NCI-H446 treated with DMSO at 0.1 percent for 48 hours (cell line): ENCODE results near the gene PIKFYVE.
"Not testable (repeated sequence)": the region's sequence is repeated elsewhere in the genome, so short reads cannot be mapped to it uniquely, and the experiment has no call there.

Experiments
- DNase-seq: peaks from one replicate; lab custom pipeline; 2025; lab: John Stamatoyannopoulos, UW

The PIKFYVE gene

DNA sequence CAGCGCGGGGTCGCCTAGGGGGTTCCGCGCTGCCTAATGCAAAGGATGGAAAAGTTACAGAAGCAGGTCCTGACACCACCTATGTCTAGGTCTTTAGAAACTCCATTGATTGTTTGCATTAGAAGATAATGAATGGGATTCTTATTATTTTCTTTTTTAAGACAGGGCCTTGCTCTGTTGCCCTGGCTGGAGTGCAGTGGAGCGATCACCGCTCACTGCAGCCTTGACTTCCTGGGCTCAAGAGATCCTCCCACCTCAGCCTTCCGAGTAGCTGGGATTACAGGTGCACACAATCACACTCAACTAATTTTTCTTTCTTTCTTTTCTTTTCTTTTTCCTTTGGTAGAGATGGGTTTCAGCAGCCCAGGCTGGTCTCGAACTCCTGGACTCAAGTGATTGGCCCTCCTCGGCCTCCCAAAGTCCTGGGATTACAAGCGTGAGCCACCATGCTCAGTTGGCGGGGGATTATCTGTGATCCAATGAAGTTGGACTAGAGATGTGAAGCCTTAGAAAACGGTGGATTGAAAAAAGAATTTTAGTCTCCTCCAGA is 10.4 kb upstream of the PIKFYVE start:
- no peak for DNase-seq

DNA sequence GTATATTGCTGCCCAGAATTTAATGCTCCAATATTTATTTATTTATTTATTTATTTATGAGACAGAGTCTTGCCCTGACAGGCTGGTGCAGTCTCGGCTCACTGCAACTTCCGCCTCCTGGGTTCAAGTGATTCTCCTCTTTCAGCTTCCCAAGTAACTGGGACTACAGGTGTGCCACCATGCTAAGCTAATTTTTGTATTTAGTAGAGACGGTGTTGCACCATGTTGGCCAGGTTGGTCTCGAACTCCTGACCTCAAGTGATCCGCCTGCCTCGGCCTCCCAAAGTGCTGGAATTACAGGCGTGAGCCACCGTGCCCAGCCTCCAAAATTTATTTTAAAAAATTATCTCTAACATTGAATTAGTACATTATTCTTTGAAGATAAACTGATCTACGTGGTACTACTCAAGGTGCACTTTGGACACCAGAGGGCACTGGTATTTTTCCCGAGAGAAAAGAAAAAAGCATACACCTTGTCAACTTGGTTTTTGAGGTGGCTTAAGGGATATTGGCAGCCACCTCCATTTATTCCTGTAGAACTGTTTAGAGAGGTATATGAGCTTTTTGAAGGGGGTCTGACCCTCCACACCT is 9.8 kb upstream of the PIKFYVE start:
- DNase-seq: no peak

DNA sequence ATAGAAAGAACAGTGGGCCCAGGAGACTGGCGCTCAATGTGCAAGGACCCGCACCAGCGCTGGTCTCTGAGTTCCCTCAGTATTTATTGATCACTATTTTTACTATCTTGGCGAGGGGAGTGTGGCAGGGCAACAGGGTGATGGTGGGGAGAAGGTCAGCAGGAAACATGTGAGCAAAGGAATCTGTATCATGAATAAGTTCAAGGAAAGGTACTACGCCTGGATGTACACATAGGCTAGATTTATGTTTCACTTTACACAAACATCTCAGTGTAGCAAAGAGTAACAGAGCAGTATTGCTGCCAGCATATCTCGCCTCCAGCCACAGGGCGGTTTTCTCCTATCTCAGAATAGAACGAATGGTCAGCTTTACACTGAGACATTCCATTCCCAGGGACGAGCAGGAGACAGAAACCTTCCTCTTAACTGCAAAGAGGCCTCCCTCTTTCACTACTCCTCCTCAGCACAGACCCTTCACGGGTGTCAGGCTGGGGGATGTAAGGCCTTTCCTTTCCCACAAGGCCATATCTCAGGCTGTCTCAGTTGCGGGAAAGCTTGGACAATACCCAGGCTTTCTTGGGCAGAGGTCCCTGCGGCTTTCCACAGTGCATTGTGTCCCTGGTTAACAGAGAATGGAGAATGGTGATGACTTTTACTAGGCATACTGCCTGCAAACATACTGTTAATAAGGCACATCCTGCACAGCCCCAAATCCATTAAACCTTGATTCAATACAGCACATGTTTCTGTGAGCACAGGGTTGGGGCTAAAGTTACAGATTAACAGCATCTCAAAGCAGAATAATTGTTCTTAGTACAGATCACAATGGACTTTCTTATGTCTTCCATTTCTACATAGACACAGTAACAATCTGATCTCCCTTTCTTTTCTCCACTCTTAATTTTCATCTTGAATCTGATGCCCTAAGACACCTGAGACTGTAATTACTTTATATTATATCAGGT is 8.9 kb upstream of the PIKFYVE start:
- DNase-seq: not testable (repeated sequence)

DNA sequence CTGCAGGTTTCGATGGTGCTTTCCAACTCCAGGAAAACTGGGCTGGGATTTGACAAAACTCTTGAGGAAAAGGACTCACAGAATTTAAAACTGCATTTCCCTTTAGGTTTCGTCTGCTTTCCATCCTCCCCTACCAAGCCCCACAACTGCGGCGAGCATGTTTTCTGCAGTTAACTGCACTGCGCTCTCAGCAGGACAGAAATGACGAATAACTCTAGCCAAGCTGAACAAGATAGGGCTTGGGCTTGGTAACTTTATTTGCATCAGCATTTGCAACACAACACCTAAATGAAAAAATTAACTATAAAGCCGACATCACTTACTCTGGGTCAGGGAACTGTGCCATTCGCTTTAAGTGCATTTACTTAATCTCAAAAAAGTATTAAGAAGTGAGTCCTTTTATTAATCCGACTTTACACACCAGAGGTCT is 669 bp upstream of the PIKFYVE start:
- peak; percentile 1 for DNase-seq

DNA sequence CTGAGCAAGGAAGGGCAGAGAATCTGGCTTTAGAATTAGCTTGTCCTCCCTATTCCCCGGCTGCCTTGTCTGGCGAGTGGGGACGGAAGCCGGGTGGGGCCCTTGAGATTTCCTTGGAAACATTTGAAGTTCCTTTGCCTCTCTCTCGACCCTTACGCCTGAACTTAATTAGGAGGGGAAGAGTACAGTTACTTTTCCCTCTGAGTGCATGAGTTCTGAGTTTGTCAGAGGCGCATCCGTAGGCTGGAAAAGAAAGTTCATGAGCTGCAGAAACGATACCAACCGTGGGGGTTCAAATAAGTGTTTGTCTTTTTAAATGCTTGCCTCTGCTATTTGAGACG is 468 bp downstream of the PIKFYVE start:
- no peak for DNase-seq

DNA sequence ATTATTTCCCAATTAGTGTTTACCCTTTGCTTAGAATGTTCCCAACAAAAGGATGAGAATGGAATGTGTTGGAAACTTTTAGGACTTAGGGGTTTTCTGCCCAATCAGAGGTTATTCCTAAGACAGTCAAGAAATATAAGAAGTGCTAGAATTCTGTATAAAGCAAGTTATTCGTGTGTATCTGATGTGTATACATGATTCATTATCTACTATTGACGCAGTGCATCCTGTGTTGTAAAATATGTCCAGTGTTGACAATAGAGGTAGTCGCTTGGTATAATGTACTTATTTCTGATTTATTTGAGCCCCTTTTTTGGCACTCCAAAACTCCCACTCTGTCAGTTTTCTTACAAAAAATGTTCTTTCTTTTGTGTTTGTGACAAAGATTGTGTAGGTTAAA is 881 bp downstream of the PIKFYVE start:
- no peak for DNase-seq

DNA sequence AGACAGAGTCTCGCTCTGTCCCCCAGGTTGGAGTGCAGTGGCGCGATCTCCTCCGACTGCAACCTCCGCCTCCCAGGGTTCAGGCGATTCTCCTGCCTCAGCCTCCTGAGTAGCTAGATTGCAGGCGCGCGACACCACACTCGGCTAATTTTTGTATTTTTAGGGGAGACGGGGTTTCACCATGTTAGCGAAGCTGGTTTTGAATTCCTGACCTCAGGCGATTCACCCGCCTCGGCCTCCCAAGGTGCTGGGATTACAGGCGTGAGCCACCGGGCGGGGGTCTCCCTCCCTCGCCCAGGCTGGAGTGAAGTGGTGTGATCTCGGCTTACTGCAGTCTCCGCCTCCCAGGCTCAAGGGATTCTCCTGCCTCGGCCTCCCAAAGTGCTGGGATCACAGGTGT is 1.5 kb downstream of the PIKFYVE start:
- not testable (repeated sequence) for DNase-seq

DNA sequence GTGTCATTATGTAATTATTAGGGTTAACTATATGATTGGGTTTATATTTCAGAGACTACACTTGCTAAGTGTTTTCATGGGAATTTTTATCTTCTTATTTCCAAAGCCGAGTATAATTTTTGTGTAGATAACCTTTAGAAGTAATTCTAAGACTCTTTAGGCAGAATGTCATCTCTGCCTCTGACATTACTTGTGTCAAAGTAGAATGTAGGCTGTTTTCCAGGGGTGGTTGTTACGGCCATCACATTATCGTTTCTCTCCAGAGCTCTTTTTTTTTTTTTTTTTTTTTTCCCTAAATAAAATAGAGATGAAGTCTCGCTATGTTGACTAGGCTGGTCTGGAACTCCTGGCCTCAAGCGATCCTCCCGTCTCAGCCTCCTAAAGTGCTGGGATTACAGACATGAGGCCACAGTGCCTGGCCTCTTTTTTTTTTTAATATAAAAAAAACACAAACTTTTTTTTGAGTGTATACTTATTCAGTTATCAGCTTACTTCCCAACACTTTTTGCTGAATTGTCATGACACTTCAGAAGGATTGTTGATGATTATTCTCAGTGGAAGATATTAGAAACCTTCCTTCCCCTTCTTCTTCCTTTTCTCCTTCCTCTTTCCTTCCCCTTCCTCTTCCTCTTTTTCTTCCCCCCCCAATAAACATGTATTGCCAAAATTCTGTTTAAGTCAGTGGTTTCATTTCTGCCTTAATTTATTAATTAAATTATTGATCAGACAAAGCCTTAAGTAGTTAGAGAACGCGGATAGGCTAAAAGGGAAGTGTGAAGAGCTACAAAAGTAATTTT is 2.3 kb downstream of the PIKFYVE start:
- no peak for DNase-seq

DNA sequence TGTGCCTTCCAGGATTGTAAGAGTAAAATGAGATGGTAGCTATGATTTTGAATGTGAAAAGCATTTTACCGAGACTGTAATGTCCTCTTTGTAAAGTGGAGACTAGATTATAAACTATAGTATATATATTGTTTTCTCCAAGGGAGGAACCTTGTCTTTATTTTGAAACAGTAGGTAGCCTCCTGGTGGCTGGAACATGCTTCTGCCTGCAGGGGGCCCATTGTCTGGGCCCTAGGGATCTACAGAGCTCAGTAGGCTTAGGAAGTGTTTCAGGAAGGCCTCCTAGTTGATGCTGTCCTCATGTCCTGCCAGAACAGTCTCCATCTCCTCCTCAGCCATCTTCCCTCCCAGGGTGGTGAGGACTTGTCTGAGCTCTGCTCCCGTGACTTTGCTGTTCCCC is 3.0 kb downstream of the PIKFYVE start:
- no peak for DNase-seq

DNA sequence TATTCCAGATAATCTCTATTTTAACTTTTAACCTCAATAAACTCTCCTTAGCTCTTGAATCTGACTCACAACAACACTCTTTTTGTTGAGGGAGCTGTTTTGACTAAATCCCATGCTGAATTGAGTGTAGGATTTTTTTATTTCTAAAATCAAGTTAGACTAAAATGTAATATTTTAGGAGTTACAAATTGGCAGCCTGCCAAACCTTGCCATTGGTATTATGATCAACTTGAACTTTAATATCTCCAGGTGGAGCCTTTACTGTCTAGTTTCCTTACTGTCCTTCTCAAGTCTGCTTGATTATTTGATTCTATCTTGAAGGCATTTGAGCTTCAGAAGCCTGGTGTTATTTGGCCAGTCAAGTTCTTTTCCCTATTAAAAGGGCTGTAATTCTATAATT is 8.7 kb downstream of the PIKFYVE start:
- no peak for DNase-seq

DNA sequence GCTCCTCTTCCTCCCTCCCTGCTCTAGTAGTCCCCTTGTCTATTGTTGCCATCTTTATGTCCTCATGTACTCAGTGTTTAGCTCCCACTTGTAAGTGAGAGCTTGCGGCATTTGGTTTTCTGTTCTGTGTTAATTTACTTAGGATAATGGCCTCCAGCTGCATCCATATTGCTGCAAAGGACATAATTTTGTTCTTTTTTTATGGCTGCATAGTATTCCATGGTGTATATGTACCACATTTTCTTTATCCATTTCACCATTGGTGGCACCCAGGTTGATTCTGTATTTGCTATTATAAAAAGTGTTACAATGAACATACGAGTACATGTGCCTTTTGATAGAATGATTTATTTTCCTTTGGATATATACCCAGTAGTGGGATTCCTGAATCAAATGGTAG is 12.5 kb downstream of the PIKFYVE start:
- no peak for DNase-seq

DNA sequence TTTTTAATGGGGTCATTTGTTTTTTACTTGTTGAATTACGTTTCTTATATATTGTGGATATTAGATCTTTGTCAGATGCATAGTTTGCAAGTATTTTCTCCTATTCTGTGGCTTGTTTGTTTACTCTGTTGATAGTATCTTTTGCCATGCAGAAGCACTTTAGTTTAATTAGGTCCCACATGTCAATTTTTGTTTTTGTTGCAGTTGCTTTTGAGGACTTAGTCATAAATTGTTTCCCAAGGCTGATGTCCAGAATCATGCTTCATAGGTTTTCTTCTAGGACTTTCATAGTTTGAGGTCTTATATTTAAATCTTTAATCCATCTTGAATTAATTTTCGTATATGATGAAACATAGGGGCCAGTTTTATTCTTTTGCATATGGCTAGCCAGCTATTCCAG is 13.2 kb downstream of the PIKFYVE start:
- DNase-seq: no peak

DNA sequence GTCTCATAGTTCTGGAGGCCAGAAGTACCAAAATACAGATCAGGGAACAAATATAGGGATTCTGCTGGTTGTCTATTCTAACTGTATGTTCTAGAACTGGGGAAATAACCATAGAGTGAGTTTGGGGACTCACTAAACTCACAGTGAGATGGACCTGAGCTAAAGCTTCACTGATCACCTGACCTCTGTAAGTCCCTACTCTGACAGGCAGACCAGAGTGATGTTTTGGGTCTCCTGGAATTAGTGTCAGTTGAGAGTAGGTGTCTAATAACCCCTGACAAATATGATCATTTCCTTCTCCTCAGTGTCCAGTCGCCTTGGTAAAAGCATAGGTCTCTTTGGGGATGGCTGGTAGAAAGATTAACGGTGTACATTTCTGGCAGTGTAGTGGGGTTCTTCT is 14.2 kb downstream of the PIKFYVE start:
- no peak for DNase-seq

DNA sequence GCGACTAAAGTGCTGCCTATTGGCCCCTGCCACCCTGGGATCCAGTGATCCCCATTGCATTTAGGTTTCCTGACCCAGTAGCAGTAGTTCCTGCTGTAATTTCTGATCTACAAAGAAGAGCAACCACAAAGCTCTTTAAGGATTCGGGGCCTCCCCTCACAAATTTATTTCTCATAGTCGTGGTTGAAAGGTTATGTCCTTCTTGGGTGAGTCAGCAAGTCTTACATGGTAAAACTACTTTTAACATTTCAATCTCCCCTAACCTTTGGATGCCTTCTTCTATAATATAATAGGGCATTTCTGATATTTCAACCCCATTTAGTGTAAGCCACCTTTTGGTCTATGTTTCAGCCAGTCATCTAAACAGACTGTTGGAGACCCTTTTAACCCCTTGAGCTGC is 14.9 kb downstream of the PIKFYVE start:
- DNase-seq: no peak

DNA sequence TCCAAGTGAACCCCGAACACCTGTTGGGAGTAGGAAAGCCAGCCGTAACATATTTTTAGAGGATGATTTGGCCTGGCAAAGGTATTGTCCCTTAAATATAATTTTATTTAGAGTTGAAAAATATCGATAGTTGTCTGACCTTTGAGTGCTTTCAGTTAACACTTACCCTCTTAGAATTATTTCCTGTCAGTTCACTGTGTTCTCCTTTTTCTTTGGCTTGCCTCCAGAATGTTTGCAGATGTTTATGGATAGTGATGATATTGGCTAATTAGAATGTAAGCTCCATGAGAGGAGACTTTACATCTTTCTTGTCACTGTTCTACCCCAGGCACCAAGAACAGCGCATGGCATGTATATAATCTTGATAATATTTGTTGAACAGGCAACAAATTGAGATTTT is 19.8 kb downstream of the PIKFYVE start:
- DNase-seq: no peak

DNA sequence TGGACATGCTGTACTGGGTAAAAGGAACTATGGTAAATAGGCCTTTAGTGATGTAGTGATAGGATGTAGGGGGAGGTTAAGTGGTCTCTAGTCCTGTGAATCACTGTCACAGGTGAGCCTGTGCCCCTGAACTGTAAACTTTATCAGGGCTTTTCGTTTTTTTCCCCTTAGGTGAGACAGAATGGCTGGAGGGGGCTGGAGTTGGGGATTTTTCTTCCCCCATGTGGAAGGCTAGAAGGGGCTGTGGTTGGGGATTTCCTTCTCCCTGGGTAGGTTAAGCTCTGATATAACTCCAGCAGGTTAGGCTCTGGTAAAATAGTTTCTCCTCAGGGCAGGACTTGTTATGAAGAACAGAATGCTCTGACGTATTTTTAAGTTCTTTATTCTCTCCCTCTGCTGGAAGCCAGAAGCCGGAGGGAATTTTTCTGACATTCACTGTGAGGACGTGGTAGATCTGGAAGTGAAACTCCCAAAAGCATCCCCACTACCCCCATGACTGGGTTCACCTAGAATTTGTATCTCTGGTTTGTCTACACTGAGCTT is 28.5 kb downstream of the PIKFYVE start:
- no peak for DNase-seq

DNA sequence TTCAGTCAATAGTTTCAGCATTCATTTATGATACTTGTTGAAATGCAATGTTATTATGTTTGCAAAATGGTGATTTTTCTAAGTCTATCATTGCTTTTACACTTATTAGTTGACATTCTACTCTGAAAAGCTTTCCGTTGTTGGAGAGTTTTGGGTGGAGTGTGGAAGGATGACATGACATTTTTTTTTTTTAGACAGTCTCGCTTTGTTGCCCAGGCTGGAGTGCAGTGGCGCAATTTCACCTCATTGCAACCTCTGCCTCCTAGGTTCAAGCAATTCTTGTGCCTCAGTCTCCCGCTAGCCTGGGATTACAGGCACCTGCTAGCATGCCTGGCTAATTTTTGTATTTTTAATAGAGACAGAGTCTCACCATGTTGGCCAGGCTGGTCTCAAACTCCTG is 29.8 kb downstream of the PIKFYVE start:
- no peak for DNase-seq

DNA sequence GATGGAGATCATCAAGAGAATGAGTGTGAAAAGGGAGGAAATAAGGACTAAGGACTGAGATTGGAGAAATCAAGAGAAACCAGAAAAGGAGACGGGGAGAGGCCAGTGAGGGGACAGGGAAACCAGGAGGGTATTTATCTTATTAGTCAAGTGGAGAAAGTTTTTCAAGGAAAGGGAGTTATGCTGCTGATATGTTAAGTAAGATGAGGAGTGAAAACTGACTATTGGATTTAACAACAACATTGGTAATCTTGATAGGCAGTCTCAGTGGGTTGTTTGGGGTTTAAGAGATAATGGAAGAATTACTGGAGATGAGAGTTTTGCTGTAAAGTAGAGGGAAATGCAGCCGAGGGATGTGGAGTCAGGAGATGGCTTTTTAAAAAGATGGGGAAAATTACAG is 30.6 kb downstream of the PIKFYVE start:
- no peak for DNase-seq

DNA sequence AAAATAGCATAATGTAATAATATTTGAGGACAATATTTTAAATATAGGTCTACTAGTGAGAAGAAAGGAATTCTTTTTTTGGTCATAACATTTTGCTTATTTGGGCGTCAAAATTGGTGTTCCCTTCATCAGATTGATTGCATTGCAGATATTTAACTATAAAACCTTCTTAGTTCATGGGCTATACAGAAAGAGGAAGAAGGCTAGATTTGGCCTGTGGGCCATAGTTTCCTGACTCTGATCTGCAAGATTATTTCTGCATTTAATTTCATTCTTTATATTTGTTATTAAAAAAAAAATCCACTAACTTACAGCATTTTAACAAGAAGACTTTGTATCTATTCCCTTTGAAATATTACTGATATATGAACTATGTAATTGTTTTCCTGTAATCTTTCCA is 31.9 kb downstream of the PIKFYVE start:
- no peak for DNase-seq

DNA sequence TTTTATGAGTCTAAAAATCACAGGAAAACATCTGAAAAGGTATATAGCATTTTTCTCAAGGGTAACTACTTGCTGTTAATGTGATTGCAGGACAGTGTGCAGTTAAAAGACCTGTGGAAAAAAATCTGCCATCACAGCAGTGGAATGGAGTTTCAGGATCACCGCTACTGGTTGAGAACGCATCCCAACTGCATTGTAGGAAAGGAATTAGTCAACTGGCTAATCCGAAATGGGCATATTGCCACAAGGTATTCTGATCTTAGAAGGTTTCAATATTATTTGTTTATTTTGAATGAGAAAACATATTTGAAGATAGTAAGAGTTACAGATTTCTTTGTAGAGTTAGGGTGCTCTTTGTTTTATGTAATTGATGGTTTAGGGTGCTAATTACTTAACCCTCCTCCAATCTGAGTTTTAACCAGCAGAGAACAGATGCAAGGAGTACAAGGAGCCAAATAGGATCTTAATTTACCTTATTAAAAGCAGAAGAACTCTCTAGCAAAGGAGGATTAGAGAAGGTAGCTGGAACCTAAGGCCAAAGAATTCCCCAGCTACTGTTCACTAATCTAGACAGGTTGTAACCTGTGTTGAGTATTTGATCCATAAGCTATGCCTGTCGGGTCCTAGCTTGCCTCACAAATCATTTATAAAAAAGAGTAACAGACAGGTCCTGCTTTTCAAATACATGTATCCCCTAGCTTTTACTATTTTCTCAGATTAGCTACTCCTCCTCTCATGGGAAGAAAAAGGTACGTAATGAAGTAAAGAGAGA is 35.0 kb downstream of the PIKFYVE start:
- DNase-seq: no peak

DNA sequence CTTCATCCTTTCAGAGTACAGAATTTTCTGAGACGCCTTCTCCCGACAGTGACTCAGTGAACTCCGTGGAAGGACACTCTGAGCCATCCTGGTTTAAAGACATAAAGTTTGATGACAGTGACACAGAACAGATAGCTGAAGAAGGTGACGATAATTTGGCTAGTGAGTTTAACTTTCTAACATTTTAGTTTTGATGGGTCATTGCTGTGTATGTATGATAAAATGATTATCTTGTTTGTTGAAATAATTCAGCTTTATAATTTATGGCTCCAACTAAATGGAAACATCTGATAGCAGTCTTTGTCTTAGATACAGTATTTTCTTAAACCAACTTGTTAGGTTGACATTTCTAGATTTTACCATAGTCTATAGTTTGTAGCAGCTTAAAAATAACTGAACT is 38.1 kb downstream of the PIKFYVE start:
- no peak for DNase-seq

DNA sequence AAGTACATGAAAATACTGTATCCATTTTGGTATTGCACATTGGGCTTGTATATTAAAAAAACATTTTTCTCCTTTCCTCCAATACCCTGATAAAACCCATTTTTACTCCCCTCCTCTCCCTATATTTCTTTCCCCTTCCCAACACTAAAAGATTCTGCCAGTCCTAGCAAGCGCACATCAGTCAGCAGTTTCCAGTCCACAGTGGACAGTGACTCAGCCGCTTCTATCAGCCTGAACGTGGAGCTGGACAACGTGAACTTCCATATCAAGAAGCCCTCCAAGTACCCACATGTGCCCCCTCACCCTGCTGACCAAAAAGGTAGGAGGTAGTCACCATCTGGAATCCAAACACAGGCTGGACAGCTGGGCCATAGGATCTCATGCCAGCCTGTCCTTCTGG is 38.6 kb downstream of the PIKFYVE start:
- no peak for DNase-seq
